ENCODE measurements around the gene MARCHF6. TPM values are rescaled to one million over a fixed set of nuclear protein-coding genes. Genes with fewer than 3 reads are reported as not detected.
"Not testable (repeated sequence)": the region's sequence is repeated elsewhere in the genome, so short reads cannot be mapped to it uniquely, and the experiment has no call there.

Gene MARCHF6
- polyA plus RNA-seq, 1 donor = 99.4 TPM

DNA sequence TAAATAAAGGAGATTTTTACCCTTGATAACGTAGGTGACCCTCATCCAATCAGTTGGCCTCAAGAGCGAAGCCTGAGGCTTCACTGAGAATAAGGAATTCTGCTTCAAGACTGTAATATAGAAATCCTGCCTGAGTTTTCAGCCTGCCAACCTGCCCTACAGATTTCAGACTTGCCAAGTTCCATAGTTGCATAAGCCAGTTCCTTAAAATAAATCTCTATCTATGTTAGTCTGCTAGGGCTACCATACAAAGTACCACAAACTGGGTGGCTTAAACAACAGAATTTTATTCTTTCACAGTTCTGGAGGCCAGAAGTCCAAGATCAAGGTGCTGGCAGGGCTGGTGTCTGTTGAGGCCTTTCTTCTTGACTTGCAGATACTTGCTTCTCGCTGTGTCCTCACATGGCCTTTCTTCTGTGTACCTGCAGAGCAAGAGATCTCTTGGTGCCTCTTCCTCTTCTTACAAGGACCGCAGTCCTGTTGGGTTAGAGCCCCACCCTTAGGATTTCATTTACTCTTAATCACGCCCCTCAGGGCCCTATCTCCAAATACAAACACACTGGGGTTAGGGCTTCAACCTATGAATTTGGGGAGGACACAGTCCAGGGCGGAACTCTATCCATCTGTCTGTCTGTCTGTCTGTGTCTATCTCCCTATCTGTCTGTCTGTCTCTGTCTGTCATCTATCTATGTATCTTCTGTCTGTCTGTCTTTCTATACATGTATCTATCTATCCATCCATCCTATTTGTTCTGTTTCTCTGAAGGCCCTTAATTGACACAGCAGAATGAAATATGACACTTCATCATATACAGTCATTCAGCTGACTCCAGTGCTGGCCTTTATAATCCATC is 28.8 kb upstream of the MARCHF6 start:
- DNase-seq = no peak

DNA sequence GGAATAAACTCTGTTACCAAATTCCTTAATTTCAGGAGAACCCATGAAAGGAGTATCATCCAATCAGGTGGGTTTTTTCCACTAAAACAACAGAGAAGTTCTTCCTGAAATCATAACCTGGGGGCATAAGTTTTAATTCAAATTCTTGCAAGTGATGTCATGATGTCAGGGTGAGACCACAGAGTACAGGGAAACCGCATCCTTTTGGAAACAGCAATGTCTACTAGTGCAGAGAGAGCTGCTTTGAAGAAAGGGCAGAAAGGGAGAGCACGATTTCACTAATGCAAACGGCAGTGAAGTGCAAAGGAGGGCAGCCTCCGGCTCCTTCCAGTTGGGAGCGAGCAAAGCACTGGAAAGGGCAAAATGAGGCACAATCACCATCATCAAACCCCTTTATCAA is 25.2 kb upstream of the MARCHF6 start:
- no peak for DNase-seq

DNA sequence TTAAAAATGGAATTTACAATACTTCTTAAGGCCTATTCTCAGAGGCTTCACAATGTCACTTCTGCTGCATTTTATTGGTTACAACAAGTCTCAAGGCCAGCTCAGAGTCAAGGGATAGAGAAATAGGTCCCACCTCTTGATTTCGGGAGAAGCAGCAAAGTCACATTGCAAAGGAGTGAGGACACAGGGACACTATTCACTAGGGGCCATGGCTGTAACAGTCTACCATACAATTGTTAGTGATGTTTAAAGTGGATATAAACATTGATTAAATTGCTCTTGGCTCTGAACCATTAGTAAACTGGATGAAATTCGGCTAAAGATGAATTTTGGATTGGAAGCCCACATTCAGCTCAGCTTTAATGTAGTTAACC is 24.1 kb upstream of the MARCHF6 start:
- DNase-seq = no peak

DNA sequence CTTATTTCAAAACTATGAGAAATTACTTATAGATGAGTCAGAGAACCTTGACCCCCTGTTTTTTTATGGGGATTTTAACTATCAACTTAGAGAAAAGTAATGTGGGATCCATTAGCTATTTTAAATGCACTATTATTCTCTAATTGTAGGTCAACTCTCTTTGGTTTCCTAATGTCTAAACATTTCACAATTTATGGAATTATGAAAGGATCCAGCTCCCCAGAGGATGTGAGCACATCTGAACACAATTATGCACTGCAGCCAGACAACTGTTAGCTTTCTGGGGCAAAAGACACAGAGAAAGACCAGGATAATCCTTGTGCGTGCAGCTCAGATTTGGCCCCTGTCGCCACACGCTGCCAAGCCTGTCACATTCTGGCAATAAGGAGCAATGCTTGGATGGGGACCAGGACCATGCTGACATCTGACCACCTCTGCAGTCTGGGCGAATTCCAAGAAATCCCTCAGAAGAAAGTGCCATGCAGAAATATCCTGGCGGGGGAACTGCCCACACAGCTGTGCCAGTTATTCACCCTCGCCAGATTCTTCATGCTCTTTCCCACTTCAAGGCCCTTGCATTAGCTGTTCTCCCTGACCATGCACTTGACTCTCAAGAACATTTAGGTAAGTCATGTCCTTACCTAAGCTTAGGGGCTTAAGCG is 23.5 kb upstream of the MARCHF6 start:
- DNase-seq = peak; percentile 61

DNA sequence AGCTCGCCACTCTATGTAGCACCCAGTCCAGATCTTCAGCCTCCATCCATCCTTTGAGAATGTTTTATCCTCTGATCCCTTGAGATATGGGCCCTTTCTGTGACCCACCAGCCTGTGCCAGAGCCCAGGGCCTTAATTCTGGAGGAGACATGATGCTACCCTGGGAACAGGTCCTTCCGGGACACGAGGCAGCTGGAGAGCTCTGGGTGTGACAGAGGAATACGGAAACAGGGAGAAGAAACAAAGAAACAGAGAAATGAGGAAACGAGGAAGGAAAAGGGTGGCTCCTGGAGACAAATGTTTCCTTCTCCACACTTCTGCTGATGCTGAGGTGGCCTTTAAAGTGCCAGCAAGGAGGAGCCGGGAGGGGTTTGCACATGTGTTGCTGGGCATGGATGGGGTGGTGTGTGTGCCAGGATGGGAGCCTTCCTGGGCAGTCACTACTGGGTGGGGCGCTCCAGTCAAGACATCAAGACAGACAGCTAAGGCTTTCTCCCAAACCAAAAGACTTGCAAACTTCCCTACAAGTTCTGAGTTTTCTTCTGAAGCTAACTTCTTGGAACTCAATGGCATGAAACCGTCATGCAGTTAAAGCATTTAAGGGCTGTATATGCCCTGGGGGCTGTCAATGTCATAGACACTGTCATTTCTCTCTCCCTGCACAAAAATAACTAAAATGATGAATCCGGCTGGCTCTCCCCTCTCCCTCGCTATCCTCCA is 22.8 kb upstream of the MARCHF6 start:
- DNase-seq = no peak

DNA sequence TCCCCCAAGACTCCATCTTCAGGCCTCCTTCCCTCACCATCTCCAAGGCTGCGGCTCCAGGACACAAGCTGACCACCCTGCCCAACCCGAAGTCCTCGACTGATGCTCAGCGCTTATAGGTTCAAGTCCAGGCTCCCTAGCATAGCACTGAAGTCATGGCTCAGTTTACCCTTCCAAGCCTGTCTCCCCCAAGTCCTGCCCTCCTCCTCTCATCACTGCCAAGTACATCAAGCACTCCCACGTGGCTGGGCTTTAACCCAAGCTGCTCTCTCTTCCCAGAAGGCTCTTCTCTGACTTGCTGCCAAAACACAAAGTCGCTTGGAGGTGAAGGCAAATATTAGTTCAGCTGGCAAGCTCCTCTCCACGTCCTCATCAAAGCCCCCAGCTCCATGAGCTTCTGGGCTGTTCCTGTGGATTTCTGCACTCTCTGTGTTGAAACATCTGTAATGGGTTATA is 22.1 kb upstream of the MARCHF6 start:
- peak; percentile 42 for DNase-seq

DNA sequence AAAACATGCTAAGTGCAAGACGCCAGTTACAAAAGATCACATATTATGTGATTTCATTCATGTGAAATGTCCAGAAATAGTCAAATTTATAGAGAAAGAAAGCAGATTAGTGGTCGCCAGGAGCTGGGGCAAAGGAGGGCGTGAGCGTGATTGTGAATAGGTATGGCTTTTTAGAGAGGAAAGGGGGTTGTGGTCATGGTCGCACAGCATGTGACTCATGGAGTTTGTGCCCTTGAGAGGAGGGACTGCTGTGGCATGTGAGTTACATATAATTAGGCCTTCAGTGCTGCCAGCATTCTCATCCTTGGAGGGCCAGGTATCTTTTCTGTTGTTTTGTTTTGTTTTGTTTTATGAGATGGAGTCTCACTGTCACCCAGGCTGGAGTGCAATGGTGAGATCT is 21.2 kb upstream of the MARCHF6 start:
- no peak for DNase-seq

DNA sequence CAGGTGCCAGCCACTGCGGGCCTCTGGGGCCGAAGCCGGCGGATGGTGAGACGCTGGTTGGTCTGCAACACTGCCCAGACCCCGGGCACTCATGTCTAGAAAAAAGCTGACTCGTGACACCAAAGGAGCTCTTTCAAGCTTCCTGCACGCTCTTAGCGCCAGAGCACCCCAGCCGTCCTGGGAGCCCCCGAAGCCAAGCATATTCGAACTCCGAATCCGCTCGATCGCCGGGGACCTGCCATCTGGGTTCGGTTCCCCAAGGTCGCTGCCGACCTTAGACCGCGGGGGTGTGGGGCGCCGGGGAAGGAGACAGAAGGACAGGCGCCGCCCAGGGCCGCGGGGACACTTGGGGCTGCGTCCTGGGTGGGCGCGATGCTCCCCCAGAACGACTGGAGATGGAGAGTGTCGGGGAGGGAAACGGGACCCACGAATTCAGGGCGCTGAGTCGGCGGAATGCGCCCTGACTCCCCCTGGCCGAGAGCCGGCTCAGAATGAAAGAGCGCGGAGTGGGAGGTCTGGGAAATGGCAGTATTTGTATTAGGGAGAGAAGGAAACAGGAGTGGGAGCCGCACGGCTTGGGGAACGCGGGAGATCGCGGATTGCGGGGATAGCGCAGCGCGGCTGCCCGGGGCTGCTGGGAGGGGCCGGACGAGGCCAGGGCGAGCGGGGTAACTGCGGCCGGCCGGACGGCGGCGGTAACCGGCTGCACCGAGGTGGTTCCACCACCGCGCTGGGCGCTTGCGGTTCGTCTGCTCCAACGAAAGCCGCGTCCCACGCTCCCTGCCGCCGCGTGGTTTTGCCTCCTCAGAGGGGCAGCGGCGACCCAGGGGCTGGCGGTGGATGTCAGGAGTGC is 20.1 kb upstream of the MARCHF6 start:
- DNase-seq = peak; percentile 47

DNA sequence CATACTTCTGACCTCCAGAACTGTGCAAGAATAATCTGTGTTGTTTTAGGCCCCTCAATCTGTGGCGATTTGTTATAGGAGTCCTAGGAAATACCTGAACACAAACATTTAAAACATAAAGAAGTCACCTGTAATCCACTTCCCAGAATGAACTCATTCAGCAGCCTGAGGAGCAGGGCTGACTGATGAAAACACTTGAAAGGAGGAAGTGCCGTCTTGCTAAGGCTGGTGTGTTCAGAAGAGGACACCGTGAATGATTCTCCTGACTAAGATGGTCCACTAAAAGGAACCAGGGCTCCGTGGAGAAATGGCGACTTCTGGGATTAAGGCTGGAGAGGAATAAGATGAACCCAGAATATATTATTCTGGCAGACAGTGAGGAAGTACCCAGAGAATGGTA is 18.7 kb upstream of the MARCHF6 start:
- DNase-seq = no peak

DNA sequence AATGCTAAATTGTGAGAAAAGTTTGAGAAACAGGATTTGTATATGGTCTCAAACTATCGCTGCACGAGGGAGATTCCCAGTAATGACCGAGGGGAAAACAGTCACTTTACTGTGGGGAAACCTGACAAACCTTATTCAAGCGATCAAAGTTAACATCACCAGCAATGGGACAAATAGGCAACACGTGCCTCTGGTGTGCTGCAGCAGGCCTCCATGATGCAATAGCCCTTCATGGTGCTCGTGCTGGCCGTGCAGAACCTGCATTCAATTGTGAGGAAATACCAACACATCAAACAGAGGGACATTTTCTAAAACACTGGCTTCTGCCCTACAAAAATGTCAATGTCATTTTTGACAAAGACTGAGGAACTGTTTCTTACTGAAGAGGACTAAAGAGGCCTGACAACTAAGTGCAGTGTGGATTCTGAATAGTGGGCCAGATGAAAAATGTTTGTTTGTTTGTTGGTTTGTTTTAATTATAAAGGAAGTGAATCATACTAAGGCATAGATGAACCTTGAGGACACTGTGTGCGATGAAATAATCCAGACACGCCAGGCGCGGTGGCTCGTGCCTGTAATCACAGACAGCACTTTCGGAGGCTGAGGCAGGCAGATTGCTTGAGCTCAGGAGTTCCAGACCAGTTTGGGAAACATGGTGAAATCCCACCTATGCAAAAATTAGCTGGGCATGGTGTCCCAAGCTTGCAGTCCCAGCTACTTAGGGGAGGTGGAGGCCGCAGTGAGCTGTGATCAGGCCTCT is 17.6 kb upstream of the MARCHF6 start:
- DNase-seq = no peak

DNA sequence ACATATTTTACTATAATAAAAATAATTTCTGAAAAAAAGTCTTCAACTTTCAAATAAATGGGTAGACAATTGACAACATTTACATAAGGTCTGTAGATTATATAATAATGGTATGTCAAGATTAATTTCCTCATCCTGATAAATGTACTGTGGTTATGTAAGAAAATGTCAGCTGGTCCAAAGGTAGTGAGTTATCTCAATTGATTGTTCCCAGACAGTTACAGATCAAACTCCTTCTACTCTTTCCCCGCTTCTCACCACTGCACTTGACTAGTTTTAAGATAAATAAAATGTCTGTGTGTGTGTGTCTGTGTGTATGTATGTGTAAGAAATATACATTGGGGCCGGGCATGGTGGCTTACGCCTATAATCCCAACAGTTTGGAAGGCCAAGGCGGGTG is 16.4 kb upstream of the MARCHF6 start:
- no peak for DNase-seq

DNA sequence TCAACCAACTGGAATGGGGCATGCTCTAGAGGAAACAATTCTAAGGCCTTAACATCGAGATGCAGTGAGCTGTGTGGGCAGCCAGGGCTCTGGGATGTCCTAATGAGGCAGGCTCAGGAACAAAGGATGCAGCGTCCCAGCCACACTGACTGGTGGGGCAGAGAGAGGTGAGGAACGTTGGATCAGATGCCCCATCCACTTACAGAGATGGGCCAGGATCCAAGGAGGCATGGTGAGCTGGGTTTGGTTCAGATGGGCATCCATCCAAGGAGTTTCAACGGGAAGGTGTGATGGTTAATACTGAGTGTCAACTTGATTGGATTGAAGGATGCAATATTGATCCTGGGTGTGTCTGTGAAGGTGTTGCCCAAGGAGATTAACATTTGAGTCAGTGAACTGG is 15.5 kb upstream of the MARCHF6 start:
- no peak for DNase-seq

DNA sequence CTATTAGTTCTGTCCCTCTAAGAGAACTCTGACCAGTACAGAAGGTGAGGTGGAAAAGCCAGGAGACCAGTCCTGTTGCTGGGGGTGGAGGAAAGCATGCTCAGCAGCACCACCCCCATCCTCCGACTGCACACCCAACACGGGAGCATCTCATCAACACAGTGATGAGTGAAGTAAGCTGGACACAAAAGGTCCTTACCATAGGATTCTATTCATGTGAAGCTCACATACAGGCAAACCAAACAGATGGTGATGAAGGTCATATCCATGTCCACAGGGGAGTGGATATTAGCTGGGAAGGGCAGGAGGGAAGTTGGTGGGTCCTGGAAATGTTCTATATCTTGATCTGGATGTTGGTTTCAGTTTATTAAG is 14.8 kb upstream of the MARCHF6 start:
- no peak for DNase-seq

DNA sequence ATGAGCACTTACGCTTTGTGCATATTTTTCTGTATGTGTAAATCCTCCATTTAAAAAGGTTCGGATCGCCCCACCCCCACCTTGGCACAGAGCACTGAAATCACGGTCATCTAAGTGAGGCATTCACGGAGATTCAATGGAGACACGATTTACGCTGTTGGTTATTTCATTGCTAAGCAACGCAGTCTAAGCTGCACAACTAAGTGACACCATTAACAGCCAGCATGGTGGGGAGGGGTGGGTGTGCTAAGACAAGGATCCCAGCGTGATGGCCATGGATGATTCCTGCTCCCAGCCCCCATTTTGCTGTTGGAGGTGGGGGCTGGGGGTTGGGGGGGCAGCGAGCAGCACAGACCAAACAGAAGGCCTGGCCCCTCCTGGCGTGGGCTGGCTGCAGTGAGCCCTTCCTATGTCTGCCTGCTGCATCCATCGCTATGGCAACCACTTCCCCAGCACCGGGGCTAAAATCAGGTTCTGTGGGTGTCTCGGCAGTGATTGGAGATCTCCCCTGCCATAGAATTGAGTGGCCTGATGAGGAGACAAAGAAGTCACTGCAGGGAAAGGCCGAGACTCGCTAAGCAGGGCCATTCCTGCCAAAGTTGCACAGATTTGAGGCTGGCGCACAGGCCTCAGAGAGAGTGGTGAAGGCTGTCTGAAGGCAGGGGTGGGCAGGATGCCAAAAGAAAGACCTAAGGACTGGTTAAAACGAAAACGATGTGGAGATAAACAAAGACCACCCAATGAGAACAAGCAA is 14.3 kb upstream of the MARCHF6 start:
- no peak for DNase-seq

DNA sequence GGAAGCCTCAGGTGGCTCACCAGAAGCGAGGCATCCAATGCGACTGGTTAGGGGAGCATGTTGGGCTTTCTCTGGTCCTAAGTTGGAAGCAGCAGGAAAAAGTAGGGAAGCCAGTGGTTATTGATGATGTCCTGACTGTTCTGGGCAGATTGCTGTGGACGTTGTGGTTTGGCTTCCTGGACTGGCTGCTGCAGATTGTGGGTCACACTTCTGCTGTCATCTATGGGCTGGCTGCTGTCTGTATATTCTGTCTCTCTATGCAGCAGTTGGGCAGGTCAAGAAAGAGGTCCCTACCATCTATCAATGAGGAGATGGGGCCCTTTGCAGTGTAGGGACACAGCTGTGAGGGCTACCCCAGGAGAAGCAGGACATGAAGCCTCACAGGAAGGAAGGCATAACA is 13.5 kb upstream of the MARCHF6 start:
- no peak for DNase-seq

DNA sequence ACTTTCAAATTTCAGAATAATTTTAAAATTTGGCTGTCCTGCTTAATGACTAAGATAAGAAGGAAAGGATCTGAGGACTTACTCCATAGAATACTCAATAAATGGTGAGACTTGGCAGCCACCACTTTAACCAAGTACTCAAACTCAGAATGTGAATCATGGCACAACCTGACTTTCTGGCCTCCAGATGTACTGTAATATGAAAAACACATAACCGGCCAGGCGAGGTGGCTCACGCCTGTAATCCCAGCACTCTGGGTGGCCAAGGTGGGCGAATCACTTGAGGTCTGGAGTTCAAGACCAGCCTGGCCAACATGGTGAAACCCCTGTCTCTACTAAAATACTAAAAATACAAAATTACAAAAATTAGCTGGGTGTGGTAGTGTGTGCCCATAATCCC is 10.0 kb upstream of the MARCHF6 start:
- DNase-seq = no peak

DNA sequence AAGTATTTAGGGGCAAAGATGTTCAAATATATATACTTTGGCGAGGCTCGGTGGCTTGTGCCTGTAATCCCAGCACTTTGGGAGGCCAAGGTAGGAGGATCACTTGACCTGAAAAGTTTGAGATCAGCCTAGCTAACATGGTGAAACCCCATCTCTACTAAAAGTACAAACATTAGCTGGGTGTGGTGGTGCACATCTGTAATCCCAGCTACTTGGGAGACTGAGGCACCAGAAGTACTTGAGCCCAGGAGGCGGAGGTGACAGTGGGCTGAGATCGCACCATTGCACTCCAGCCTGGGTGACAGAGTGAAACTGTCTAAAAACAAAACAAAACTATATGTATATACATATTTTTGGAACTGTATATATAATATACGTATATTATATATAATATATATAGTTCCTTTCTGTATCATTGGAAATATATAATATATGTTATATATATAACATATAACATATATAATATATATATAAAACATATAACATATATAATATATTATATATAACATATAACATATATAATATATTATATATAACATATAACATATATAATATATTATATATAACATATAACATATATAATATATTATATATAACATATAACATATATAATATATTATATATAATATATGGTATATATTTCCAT is 8.9 kb upstream of the MARCHF6 start:
- not testable (repeated sequence) for DNase-seq

DNA sequence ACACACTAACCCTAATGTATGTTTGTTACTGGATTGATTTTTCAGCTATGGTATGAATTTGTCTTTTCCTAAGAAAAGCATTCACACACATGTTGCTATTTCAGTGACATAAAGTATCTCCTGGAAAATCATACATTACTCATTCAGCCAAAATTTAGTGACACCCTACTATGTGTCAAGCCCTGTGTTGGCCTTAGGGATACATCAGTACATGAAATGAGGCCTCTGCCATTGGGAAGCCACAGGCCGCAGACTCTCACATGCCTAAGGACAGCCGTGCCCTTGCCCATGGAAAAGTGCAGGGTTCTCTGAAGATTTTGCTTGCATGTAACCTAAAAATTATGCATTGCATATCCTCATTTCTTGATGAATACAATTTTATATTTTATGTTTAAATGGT is 5.2 kb upstream of the MARCHF6 start:
- DNase-seq = no peak

DNA sequence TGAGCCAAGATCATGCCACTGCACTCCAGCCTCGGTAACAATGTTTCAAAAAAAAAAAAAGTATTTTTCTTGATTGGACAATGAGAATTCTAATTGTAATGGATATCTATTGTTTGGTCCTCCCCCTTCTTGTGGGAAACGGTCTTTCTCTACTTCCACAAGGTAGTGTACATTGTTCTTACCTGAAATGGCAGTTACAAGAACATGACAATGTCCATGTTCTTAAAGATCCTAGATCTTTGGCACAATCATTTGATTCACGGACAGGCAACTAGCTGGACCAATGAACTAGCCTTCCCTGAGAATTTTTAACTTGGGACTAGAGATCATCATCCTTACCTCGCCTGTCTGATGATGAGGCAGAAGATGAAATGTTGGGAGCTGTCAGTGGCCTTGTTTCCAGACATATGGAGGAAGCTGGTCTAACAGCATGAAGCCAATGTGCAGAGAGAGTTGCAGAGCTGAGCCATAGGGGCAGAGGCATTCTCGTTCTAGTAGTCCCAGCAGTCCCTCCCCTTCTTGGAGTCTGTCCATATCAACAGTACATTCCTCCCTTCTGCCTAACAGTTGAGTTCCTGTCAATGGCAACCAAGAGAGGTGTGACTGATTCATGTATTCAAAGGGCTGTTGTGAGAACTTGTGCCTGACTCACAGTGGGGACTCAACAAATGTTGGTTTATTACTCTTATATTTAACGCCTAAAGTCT is 2.1 kb upstream of the MARCHF6 start:
- DNase-seq = no peak

DNA sequence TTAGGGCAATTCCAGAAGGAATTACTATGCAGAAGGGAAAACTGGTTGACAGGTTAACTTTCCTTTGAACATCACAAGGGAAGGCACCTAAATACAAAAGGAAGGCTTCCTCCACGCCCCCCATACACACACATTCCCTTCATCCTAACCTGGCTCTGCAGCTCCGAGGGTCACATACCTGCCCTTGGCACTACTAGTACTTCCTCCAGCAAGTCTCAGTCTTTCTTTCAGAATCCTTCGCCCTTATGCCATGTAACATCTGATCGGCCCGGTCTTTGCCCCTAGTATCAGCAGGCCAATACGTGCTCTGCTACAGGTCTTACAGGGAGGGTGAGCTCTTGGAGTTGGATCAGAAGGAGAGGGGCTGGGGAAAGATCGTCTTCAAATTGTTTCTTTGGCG is 1.6 kb upstream of the MARCHF6 start:
- no peak for DNase-seq
